Stromal cell of bone marrow (primary cell): ENCODE results near the gene IWS1.

Experiments
- DNase-seq: peaks from one replicate; pipeline ENCODE4 v3.0.0-alpha.2; 2012; ENCODE audit warnings: low read depth

IWS1 gene

DNA sequence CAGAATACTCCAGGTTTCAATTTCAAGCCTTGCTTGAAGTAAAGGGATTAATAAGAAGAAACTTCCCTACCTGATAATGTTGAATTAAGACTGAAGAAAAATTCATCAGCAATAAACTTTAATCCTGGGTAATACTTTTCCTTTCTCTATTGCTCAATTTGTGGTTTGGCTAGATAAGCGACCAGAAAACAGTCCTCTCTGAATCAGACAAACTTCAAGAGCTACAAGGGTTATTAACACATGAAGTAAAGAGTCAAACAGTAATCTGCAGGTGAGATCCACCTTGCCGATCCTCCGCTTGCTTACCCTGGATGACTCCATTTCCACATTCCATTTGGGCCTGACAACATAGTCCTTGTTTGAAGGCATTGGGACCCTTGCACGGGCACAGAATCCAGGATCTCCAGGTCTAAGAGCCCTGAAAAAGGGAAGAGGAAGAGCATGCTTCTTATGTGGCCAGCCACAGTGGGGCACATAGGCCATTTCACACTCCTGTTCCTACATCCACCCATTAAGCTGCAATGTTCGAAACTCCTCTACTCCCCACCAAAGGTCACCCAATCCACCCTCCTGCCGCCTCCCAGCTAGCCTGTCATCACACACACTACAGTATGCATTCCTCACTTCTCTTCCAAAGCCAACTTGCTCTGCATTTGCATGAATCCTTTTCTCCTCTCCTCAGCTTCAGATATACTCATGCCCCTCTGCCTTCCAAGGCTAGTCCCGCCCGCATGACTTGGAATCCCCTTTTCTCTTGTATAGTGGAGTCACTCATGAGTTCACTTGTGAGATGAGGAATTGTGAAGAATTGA is 39.8 kb downstream of the IWS1 start:
- peak; percentile 10 for DNase-seq

DNA sequence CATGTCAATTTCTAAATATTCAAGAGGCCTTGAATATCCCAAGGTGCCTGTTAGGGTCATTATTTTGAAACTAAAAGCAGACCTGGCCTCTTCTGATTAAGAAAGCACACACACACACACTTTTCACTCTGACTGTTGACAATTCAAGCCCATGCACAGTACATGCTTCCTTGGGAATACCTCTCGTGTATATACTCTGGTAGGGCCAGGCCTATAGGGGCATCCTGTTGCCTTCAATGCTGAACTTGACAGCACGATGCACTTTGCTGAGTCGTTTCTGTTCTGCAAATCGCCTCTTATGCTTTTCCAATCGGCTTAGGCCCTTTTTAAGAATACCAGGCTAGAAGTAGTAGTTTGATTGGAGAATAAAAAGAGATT is 40.6 kb downstream of the IWS1 start:
- DNase-seq, result no peak

DNA sequence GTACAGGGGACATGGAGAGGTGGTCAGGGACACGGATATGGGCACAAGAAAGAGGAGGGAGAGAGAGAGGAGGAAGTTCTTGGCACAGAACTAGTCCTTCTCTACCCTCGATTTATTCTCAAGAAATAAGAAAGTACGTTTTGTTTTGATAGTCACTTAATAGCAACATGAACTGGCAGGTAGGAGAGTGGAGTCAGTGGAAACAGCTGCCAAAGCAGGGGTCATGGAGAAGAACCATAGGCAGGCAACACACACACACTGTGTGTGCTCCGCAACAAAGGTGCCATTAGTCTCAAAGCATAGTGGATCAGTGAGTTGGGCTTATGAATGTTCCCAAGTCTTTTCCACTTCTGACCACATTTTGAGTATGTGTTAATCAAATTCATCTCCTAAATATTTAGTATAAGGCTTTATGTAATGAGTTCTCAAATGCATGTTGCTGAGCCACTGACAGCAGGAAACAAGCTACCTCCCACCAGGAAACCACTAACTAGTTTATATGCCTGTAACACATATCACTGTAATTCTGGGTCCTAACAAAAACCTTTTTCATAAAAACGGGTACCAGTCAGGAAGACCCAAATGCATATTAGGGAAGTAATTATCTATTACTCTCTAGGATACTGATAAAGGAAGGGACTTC is 41.1 kb downstream of the IWS1 start:
- DNase-seq, result no peak

DNA sequence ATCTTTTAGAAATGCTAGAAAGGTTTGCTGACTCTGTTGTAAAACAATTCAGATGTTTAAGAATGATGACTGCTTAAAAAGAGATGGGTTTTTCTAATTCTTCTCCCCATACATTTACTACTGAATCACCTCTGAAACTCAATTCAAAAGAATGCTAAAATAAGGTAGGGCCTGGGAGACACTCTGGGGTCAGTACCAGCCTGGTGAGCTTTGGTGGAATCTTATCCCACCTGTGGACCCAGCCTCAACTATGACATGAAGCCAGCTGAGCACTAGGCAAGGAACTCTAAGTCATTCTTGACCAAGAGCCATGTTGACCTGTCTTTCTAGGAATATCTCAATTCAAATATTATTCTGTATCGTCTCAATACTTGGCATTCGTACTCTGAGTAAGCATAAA is 44.3 kb downstream of the IWS1 start:
- no peak for DNase-seq

GRCh38 chr2:127479866-127480743 is 46.2 kb downstream of the IWS1 start:
- DNase-seq, result no peak

DNA sequence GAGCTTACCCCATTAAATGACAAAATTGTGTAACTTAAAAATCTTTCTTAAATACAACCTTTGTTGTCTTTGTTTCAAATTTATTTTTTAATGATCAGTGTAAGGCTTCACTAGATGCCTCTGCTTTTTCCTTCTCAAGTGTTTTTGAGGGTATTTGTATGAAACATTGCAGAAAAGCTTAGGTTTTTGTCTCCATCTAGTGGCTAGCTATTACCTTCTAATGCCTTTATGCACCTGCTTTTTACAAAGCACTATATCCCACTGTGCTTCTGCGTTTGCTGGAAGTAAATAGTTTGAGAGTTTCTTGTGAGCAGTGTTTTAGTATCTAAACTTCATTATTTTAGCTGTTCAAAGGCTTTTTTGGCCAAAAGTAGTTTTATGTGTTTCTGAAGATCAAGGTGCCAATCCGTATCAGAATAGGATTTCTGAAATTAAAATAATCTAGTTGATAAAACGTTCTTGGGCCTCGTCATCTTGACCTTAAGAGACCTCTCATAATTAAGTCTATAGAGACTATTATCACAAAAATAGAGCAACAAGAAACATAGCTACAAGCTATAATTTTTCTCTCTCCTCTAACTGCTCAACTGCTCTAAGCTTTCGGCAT is 47.0 kb downstream of the IWS1 start:
- peak; percentile 55 for DNase-seq

DNA sequence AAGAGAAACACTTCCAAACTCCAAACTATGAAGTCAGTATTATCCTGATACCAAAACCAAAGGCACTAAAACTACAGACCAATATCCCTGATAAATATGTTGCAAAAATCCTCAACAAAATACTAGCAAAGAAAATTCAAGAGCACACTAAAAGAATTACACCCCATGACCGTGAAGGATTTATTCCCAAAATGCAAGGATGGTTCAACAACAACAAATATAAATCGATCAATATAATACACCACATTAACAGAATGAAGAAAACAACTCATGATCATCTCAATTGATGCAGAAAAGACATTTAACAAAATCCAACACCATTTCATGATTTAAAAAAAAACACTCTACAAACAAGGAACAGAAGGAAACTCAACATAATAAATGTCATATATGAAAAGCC is 50.5 kb downstream of the IWS1 start:
- no peak for DNase-seq

DNA sequence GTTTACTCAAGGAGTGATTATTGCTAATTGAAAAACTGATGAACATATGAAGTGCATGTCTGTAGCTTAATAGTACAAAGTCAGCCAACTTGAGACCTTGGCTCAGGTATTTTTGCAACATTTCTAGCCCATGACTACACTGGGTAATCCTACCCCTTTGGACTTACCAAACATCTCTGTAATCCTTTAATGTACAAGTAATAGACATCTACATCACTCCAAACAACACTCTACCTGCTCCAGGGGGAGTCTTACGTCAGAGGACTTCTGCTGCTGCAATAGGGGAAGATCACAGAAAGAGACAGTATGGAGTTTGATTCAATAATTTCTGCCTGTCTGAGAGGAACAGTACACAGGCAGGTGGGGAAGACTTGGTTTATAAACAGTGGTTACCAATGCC is 54.0 kb downstream of the IWS1 start:
- DNase-seq, result no peak

- DNase-seq, result no peak
These were observed 54.9 kb downstream of the IWS1 start for GRCh38 chr2:127471286-127471988.

GRCh38 chr2:127469974-127470373 is 56.3 kb downstream of the IWS1 start:
- DNase-seq, result no peak

DNA sequence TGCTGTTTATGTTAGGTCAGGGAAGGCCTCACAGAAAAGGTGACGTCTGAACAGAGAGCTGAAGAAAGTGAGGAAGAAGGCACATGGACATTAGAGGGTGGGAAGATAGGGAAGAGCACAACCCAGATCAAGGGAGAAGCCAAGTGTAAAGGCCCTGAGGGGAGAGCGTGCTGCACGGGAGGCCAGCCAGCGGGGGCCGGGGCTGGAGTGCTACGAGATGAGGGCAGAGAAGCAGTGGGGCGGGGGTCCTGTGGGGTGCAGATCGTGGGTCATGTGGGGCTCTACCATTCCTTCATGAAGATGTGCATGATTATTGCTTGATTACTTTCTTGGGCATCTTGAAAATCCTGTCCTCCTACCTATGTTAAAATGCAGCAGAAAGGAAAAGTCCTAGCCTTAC is 57.2 kb downstream of the IWS1 start:
- DNase-seq, result no peak

DNA sequence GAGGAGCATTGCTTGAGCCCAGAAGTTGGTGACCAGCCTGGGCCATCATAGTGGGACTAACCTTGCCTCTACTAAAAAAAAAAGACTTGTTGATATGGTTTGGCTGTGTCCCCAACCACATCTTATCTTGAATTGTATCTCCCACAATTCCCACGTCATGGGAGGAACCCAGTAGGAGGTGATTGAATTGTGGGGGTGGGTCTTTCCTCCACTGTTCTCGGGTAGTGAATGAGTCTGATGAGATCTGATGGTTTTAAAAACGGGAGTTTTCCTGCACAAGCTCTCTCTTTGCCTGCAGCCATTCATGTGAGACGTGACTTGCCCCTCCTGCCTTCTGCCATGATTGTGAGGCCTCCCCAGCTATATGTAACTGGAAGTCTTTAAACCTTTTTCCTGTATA is 61.0 kb downstream of the IWS1 start:
- DNase-seq, result no peak

DNA sequence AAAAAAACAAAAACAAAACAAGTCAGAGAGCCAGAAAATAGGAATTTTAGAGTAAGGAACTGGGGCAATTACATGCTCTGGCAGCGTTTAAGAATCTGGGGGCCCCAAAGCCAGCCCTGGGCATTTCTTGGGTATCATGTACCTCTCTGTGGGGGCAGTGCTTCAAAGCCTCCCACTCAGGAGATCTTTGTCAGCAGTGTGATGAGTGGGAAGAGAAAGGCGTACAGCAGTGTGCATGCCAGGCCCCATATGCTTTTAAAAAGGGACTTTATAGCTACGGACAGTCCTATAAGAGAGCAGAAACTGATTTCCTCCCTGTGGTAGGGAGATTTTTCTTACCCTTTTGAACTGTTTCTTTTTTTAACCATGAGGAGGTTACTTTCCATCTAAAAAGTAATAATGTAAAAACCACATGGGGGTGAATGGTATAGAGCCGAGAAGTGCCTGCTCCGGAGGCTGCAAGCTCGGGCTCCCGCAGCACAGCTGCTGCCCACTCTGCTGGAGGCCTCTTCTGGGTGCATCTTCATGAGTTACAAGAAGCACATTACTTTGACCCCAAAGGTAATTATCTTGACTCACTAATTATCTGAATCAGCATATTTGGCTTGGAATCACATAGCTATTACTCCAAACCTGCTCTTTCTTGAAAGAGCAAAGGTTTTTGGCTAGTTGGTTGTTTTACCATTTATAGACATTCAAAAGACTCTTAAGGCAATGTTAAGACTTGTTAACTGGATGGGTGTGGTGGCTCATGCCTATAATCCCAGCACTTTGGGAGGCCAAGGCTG is 61.6 kb downstream of the IWS1 start:
- no peak for DNase-seq

DNA sequence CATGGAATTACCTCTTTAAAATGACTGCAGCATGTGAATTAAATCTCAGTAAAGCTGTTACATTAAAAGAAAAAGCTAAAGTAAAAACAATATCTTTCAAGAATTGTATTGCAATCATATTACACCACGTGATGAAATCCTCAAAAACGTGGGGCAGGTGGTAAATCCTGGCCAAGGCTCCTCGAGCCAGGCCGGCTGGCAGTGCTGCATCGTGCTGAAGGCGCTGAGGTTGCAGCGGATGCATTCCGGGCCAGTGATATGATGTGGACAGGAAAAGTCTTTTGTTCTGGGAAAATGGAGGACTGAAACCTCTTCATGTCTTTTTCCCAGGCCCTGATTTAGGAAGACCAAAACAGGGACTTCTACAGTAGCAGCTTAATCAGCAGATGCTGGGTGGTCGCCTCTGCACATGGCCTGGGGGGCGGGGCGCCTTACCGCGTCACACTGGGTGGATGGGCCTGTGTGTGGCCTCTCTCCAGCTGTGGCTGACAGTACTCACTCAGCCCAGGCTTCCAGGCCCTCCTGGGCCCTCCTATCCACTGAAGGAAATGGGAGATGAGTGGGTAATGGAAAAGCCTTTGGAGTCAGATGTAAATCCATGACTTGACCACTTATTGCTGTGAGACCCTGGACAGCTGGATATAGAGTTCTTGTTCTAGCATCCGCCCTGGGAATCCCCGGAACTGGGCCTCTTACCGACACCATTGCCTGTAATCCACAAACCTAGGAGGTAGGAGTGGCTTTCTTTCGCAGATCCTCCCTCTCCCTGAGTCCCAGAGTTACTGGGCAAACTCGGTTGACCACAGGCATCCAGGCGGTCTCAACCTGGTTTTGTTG is 62.9 kb downstream of the IWS1 start:
- DNase-seq, result peak; percentile 17

GRCh38 chr2:127462461-127462860 is 63.8 kb downstream of the IWS1 start:
- DNase-seq, result no peak

- DNase-seq, result no peak
These were observed 69.3 kb downstream of the IWS1 start for GRCh38 chr2:127456960-127457359.

DNA sequence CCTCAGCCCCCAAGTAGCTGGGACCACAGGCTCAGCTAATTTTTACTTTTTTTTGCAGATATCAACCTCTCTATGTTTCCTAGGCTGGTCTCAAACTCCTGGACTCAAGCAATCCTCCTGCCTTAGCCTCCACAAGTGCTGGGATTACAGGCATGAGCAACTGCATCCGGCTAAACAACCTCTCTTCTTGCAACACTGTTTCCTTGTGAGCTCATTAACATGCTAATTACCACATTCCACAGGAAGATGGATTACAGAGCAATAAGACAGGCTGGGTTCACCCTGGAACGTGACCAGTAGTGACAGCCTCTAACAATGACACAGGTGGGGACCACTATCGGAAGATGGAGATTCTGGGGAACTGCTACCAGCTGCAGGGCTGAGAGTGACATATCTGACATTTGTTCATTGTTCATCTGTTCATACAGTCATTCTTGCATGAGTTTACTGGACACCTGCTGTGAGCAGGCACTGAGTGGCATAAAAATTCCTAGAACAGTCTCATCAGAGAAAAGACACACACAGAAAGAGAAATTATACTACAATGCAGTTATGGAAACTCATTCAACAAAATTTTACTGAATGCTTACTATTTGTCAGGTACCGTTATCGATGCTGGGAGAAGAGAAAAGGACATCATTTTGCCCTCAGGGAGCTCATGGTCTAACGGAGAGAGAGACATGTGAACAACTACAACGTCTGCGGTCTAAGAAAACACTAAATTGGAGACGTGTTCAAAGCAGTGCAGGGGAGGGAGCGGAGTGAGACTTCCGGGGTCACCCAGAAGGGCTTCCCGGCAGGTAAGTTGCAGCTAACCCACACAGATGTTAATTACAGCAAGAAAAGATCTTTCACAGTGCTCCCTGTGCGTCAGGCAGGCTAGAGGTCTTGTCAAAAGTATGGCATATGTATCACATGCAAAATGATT is 70.5 kb downstream of the IWS1 start:
- DNase-seq, result no peak

- DNase-seq, result no peak
These were observed 71.4 kb downstream of the IWS1 start for GRCh38 chr2:127454595-127455565.
